ENCODE measurements around the gene CHST10.

Gene CHST10

DNA sequence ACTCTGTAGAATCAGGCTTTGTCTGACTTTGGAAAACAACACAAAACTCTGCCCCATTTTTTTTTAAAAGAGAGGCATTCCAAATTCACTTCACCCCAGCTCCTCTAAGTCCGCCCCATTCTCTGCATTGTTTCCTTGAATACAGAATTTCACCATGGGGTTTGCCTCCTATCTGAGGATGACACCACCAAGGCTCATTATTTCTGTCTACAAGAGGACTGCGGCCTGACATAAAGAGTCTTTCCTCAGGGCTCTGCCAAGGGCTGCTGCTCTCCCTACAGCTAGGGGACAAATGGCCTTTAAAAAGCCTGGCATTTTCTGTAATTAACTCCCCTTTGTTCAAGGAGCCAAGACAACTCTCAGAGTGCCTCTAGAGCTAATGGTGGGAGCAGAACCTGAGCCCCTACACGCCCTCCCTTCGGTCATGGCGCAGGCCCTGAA is 4.6 kb downstream of the CHST10 start:
- DNase-seq, result no peak

DNA sequence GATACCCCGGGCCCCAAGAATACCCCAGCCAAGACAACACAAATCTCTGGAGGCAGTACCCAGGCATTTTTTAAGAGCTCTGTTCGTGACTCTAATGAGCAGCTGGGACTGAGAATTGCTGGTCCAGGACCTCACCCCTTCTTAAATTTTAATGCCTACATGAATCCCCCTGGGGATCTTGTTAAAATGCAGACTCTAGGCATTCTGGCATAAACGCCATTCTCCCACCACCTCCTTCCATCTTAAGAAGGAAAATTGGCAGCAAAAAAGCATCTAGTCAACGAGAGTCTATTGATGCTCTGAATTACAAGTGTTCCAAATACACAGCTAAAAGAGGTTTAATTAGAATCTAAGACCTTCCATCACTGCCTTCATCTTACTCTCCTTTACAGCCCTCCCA is 5.0 kb downstream of the CHST10 start:
- DNase-seq, result no peak

DNA sequence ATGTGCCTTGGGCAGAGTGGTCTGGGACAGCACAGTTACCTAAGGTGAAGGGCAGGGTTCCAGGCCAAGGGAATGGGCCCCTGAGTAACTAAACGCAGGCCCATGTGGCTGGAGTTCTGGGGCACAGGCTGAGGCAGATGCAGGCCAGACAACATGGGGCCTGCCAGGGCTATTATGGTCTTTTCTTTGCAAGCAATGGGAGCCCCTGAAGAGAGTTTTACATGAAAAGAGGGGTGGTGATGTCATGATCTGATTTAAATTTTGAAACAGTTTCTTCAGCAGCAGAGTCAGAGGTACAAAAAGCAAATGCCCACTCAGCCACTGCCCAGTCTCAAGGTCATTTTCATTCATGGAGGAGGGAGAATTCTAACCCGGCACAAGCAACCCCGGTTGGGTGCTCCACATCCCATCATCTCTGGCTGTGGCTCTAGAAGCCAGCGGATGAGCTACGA is 5.6 kb downstream of the CHST10 start:
- DNase-seq, result no peak

DNA sequence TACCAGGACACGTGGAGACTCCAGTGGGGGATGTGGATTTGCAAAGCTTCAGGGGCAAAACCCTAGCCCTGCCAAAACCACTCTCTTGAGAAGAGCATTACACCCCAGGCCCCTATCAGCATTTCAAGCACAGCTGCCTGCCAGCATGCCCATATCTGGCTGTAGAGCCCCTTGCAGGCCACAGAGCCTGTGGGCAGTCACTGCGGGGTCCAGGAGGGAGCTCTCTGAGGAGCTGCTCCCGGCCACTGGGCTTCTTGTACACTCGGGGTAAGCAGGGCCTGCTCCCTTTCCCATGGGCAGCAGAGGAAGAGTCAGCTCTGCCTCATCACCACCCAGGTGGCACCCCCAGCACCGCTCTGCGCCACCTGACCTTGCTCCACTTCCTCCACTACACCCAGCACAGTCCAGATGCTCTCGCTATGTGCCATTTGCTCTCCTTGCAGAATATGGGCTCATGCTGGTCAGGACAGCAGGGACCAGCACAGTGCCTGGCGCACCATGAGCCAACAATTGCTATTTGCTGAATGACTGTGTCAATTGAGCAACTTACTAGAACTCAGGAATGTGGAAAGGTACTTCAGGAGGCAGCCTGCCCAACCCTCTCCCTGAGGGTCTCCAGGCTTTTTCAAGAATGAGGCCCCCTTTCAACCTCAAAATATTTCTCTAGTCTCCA is 7.4 kb downstream of the CHST10 start:
- DNase-seq, result no peak

DNA sequence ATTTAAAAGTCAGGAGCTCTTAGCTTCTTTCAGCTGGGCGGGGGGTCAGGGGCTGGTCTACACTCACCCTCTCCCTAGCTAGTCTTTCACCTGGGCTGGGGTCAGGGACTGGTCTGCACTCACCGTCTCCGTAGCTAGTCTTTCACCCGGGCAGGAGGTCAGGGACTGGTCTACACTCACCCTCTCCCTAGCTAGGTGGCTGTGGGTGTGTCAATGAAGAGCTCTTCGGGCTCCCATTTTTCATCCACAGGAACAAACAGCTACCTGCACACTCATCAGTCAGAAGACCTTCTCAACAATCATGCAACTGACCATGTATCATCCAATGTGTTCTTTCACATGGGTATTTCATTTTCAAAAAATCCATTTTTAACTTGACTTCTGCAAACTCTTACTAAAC is 8.0 kb downstream of the CHST10 start:
- DNase-seq, result no peak

DNA sequence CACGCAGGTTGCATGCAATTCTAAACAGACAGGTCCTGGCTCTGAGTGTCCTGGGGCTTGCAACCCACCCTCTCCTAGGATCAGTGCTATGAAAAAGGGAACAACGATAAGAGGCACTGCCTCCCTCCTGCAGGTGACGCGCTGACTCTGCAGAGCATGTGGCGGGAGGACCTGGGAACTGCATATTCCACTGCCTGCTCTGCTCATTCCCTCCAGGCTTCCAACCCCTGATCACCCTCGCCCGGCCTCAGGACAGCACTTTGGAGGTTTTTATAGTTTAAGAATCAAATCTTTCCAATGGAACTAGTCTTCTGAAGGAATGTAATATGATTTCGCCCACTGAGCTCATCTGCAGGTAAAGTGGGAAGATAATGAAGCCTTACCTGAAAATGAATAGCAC is 8.5 kb downstream of the CHST10 start:
- no peak for DNase-seq

DNA sequence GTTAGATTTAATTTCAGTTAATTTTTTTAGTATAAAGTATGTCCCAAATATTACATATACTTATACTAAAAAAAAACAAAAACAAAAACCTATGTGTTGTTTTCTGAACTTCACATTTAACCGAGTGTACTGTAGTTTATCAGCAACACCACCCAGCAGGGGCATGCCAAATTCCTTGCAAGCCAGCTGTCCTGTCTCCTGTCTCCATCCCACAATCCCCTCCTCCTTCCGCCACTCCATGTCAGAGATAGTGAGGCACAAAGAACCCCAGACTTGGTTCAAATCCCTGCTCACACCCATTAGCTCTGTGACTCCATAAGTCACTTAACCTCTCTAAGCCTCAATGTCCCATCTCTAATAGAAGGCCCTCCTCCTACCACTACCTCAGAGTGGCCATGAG is 9.4 kb downstream of the CHST10 start:
- DNase-seq, result no peak

DNA sequence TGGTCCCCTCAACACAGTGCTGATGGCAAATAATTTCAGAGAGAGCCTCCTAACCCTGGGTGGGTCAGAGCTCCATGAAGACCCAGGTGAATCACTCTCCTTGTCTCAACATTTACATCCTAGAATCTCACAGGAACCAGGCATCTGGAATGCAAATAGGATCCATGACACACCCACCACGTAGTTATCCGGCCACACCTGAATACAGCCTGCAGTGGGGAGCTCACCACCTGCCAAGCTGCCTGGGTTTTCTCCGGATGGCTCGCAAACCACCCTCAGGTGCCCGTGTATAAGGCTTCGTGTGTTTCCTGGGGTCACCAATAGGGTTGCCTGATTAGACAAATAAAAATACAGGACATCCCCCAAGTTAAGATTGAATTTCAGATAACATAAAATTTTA is 9.9 kb downstream of the CHST10 start:
- DNase-seq, result no peak

DNA sequence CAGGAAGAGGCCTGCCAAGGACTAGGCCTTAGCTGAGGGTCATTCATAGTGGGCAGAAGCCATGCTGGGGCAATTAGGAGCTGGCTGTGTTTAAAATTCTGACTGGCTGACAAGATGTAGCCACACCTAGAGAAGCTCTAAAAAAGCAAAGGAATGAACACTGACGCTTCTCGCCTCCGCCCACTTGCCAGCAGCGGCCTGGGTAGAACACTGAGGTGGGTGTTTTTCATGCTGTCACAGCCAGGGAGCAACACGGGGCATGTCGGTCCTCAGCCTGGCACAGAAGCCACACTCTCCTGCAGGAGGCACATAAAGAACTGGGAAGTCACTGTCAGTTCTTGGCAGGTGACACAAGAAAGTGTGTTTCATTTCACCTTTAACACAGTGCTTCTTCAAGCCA is 10.4 kb downstream of the CHST10 start:
- DNase-seq, result no peak

DNA sequence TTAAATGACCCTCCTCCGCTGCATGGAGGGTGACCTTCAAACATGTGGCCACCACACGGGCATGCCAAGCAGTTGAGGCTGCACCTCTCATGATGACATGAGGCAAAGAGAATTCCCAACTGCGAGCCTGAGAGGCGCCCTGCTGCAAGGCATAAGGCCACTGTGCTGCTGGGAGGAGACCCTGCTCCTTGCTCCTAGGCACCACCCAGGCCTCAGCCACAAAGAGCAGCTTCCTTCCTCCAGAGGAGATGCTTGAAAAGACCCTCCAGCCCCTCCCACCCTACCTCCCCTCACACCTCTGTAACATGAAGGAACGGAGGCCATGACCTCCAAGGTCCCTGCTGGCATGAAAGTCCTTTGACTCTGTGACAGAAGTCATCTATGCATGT is 11.4 kb downstream of the CHST10 start:
- DNase-seq, result no peak

DNA sequence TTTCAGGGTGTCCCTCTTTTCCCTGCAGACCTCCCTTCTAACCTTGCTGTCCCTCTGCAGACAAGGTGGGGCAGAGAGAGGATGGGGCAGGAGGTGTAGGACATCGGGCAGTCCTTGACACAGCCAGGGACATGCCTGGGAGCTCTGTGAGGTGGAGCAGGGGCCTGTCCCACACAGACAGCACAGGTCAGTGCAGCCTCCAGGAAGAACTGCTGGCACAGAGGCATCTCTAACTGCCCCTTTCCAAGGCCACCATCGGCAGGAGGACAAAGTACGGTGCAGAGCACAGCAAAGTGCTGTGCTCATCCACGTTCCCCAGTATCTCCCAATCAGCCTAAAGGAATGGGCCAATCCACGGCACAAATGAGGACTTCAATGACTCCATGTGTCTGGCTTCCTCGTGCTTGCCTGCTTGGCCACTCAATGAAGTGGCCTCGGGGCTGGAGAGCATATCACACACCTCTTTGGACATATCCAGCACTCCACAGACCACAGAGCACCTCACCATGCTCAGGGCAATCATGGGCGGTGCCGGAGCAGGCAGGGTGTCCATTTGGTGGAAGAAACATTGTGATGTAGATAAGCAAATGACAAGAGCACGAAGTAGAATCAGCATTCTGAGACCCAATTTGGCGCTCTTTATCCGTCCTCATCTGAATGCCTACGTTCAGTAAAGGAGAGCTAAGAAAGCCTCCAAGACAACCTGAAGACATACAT is 11.9 kb downstream of the CHST10 start:
- no peak for DNase-seq

DNA sequence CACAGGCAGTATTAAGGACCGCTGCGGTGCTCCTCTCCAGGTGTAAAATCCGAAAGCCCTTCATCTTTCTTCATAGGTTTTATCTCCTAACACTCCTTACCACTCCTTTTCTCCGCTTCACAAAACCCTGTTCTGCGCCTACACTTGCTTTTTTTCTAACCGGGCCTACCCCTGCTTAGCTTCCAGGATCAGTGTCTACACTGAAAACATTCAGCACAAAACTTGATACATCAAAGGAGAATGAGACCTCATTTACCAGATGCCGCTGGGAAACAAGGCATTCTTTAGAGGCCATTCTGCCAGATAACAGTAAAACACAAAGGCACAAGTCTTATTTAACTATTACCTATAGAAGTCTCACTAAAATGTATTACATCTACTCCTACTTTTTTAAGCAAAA is 13.1 kb downstream of the CHST10 start:
- DNase-seq, result no peak

DNA sequence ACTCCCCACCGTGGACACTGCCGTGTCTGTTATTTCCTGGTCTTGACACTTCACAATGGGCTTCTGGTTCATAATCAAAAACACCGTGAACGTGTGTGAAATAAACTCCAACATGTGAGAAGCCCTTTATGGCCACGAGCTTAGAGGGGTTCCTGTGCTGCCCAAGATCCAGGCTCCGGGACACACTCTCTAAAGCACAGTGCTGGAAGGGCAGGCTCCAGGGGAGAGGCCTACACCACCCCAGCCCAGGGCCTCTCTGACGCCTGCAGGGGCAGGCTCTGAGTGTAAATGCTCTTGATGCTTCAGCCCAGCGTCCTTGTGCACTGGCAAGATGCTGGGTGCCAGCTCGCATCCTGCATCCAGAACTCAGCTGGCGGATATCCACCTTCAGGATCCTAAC is 13.7 kb downstream of the CHST10 start:
- DNase-seq, result no peak

DNA sequence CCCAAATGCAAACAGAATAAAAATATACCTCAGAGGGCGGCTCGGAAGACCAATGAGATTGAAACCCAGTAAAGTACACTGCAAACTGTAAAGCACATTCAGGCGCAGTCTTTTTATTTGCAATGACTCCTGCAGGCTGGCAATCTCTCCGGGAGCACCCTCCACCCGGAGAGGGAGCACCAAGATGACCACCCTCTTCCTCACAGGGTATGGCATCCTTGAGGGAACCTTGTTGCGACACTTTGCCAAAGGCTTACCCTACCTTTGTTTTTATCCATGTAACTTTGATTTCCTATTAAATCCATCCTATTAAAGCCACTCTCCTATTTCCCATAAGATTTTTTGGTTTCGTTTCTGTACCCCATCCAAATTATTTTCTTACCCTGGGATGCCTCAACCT is 16.2 kb downstream of the CHST10 start:
- DNase-seq, result no peak

DNA sequence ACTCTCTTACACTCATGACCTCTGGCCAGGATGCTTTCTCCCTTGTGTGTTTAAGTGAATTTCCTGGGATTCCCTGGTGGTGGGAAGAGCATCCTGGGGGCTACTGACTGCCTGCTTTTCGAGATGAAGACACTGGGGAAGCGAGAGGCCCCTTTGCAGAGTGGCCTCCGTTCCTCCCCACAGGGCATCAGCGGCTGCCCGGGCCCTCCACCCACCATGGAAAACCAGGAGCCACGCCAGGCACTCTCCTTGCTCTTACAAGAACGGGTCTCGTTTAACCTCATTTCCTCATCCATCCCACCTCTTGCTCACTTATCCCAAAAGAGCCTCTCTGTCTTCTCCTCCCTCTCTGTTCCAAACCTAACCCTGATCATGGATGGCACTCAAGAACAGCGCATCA is 17.8 kb downstream of the CHST10 start:
- no peak for DNase-seq

DNA sequence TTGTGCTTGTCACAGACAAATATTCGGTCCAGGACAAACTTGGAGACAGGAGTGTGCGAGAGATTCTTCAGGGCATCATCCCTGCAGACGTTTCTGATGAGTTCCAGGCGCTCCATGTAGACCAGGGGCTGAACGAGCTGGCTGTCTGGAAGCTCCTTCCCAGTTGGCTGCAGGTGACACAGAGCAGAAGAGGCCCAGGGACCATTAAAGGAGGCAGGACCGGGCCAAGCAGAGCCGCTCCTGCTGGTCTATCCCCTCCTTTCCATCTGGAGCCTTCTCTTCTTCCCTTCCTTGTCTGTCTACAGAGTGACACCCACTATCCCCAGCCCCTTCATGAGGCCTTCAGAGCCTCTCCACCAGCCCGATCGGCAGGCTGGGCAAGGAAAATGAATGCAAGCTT is 19.5 kb downstream of the CHST10 start:
- no peak for DNase-seq

DNA sequence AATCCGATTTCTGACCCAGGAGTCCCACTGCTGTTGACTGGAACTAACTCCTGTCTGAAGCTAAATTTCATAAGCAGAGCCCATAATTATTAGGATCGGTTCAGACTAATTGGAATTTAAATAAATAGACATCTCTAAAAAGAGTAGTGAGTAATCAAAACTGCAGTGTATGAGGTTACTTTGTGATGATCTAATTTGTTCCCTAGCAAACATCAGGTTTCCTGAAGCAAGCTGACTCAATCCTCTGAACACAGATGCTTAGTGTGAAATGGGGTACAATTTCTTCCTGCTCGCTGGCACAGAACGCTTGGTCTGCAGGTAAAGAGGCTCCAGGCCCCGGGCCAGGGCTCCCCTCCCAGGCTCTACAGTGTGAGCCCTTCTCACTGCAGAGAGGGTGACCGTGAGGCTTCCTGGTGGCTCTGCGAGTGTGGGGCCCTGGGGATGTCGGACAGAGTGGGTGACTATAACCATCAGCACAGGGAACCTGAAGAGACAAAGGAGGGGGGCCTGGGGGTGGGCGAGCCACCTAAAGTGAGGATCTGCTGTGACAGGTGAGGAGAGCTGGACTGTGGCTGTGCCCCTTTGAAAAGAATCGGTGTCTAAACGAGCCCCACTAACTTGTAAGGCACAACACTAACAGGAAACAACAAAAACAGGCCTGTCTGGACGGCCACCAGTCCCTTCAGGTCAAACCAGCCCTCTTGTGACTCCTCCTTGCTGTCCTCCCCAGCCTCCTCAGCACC is 20.2 kb downstream of the CHST10 start:
- DNase-seq, result no peak

DNA sequence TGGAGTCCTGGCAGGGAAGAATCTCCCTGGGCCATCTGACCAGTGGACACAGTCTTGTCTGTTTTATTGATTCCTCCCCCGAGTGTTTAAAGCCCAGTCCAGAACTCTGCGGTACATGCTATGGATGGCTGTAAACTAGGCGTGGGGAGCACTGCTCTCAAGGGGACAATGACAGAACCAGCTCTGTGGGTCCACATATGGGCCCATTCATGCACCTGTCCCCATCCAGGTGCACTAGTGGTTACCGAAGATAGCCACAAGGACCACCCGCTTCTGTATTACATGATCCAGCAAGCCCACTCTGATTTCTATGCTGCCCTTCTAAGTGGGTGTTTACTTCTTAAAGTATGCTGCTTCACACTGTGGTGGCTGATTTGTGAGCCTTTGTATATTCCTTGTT is 21.0 kb downstream of the CHST10 start:
- no peak for DNase-seq

DNA sequence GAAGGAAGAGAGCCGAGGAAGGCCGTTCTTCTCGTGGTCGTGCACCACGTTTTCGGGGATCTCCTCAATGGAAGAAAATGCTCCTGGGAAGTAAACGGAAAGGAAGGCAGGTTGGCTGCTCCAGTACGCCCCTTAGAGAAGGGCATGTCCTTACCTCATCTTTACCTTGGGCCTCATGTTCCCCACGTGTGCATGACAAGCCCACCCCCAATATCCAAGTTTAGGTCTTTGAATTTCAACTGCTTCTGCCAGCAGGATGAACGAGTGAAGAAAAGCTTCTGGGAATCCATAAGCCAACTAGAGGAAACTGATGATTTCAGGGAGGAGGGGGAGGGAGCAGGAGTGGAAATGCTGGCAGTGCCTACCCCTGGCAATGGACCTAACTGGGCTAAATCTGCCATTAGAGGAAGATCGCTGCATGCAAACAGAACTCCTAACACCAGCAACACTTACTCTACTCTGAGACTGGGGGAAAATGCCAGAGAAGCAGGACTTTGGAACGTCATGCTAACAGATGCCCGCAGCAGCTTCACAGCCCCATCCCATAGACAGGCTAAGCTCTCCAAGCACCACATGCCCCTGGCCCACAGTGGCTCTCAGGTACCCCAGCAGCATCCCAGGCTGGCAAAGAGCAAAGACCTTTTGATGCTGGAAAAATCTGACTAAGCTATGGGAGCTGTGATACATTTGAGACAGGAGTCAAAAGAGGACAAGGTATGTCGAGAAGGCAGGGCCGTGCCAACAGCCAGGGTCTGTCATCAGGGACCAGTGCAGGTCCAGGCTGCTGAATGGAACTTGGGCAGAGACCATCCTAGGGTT is 21.7 kb downstream of the CHST10 start:
- DNase-seq, result no peak

DNA sequence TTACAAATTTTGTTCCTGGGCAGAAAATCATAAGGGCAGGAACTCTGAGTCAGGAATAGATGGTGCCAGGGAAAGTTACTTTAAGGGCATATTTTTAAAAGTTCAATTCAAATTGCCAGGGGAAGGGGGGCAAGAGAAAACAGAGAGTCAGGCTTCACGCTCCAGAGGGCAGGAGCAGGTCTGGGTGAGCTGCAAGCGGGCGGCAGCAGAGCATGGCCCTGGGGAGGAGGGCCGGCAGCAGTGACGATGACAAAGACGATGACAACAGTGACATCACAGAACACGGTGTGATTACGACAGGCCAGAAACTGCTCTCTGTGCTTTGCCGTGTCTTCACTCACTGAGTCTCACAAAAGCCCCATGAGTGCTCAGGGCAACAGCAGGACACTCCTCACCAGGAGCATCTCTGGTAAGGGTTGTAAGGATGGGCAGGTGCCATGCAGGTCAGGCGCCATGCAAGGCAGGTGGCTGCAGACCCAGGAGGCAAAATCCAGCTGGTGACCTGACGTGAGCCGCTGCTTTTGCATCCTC is 23.3 kb downstream of the CHST10 start:
- DNase-seq, result no peak

DNA sequence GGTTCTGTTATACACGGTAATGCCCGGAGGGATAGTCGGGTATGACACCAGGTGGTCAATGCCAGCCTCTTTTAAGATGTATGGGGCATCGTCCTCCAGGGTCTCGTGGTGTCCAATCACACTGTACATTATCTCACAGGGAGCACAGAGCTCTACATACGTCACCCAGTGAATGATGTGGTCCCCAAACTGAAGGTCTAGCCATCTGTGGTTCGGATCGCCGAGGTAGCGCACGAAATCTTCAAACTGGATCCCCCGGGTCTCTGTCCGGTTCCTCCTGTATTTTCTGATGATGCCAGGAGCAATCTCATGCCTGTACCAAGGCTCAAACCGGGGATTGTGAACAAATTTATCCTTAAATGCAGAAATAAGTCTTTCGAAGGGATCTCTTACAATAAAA is 24.1 kb downstream of the CHST10 start:
- no peak for DNase-seq

DNA sequence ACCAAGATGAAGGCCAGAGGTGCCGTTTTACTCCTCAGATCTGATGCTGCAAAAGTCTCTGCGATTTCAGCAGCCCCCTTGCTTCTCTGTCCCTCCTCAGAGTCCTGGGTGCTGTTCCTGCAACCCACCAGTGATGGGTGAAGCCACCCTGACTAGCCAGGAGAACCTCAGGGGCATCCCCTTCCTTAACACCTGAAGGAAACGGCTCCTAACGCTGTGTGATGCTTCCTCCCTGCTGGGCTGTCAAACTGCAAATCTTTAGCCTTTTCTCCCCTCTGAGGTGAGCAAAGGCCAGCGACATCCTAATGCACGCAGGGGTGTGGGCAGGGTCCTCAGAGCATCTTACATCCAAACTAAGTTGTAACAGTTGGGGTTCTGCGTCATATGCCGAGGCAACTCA is 24.8 kb downstream of the CHST10 start:
- no peak for DNase-seq
